ENCODE data around the gene ZNF620. TPM values are rescaled to one million over a fixed set of nuclear protein-coding genes. Genes with fewer than 3 reads are reported as not detected.

The ZNF620 gene
- total RNA-seq, 1 donor from 2014 or later = 18.6 TPM

- H3K9me3 Mint-ChIP-seq (ENCODE audit: unreplicated experiment) = no peaks in the 10 kb centered on the region
- H3K36me3 Mint-ChIP-seq (ENCODE audit: unreplicated experiment) = no peaks in the 10 kb centered on the region
- H3K4me3 Mint-ChIP-seq (ENCODE audit: unreplicated experiment) = no peak overlapping the region
- TF ChIP-seq CTCF (IDR thresholded peaks at IDR 0.05; ENCODE audit: partially characterized antibody, unreplicated experiment) = no peak
- H3K27me3 Mint-ChIP-seq (ENCODE audit: unreplicated experiment) = no peaks in the 10 kb centered on the region
- H3K4me1 Mint-ChIP-seq (ENCODE audit: low read depth, unreplicated experiment) = peaks cover 4% of the 10 kb centered on the region
- DNase-seq = no peak
- peak overlapping the region; percentile 3 for H3K27ac Mint-ChIP-seq (ENCODE audit: unreplicated experiment)
Measured at GRCh38 chr3:40465456-40465855, 40.4 kb upstream of the ZNF620 start.

DNA sequence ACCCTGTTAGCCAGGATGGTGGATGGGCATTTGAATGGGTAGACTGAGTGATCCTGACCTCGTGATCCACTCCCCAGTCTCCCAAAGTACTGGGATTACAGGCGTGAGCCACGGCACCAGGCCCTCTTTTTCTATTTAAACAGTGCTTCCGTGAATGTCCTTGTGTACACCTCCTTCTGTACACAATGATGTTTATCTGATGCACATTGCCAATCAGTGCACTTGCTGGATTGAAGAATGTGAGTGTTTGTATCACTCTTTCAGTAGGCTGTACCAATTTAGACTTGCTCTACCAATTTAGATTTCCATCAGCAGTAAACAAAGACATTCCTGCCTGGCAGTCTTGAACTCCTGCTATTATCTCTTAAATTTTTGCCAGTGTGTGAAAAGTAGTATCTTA is 37.8 kb upstream of the ZNF620 start:
- DNase-seq = no peak
- no peak for TF ChIP-seq CTCF (IDR thresholded peaks at IDR 0.05; ENCODE audit: partially characterized antibody, unreplicated experiment)
- no peaks in the 10 kb centered on the region for H3K9me3 Mint-ChIP-seq (ENCODE audit: unreplicated experiment)
- no peaks in the 10 kb centered on the region for H3K36me3 Mint-ChIP-seq (ENCODE audit: unreplicated experiment)
- H3K4me3 Mint-ChIP-seq (ENCODE audit: unreplicated experiment) = no peak overlapping the region
- H3K27ac Mint-ChIP-seq (ENCODE audit: unreplicated experiment) = no peak overlapping the region
- H3K4me1 Mint-ChIP-seq (ENCODE audit: low read depth, unreplicated experiment) = peaks cover 4% of the 10 kb centered on the region
- H3K27me3 Mint-ChIP-seq (ENCODE audit: unreplicated experiment) = no peaks in the 10 kb centered on the region

- no peak for TF ChIP-seq CTCF (IDR thresholded peaks at IDR 0.05; ENCODE audit: partially characterized antibody, unreplicated experiment)
- Mint-ChIP-seq H3K27me3 (ENCODE audit: unreplicated experiment) (no peaks in the 10 kb centered on the region), H3K27ac (ENCODE audit: unreplicated experiment) (no peak overlapping the region), H3K4me3 (ENCODE audit: unreplicated experiment) (no peak overlapping the region), H3K36me3 (ENCODE audit: unreplicated experiment) (no peaks in the 10 kb centered on the region), H3K4me1 (ENCODE audit: low read depth, unreplicated experiment) (no peaks in the 10 kb centered on the region), H3K9me3 (ENCODE audit: unreplicated experiment) (no peaks in the 10 kb centered on the region)
- DNase-seq = no peak
Measured at GRCh38 chr3:40470701-40471100, 35.1 kb upstream of the ZNF620 start.

DNA sequence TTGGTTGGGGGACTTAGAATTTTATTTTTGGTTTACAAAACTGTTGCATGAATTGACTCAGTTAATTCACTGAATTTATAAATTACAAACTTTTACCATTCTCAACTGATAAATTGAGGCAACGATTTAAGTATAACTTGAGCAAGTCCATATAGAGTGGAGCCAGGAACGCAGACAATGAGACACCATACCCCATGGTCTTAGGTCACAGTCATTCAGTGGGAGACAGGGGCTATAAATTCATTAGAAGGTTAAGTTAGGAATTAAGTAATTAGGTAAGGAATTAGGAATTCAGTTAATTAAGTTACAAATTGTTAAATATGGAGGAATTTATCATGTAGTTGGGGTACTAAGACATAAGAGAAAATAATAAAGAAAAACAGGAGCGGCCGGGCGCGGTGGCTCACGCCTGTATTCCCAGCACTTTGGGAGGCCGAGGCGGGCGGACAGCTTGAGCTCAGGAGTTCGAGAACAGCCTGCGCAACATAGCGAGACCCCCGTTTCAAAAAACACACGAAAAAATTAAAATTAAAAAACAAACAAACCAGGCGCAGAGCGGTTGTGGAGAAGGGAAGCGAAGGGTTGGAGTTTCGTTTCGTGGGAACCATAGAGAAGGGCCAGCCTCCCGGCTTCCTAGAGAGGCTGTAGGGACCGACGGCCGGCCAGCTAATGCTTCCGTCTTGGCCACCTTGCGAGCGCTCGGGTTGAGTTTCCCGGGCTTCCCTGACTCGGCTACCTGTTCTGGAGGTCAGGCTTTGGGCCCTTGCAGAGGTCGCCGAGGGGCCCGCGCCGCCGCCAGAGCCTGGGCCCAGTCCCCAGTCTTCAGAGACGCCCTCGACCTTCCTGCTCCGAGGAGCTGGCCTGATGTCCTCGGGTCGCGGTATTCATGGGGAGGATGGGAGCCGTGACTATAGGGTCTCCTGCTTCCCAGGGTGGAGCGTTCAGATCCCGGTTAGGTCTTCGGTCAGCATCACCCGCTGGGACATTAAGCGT is 29.1 kb upstream of the ZNF620 start, which contains the start of gene ZNF619:
Gene ZNF619, plus strand, starts transcription at position 645 of the 993 bp plus-strand sequence. CDS start 858 bp downstream, outside the sequence.
- Mint-ChIP-seq H3K4me3 (ENCODE audit: unreplicated experiment) (peak within 1 kb of the TSS; percentile 93), H3K27ac (ENCODE audit: unreplicated experiment) (peak within 1 kb of the TSS; percentile 80), H3K27me3 (ENCODE audit: unreplicated experiment) (peaks cover 2% of the 10 kb centered on the region), H3K36me3 (ENCODE audit: unreplicated experiment) (no peaks in the 10 kb centered on the region), H3K9me3 (ENCODE audit: unreplicated experiment) (peaks cover 4% of the 10 kb centered on the region), H3K4me1 (ENCODE audit: low read depth, unreplicated experiment) (peaks cover 4% of the 10 kb centered on the region)
- DNase-seq = peak; percentile 74
- no peak for TF ChIP-seq CTCF (IDR thresholded peaks at IDR 0.05; ENCODE audit: partially characterized antibody, unreplicated experiment)

GRCh38 chr3:40477666-40478065 is 28.2 kb upstream of the ZNF620 start:
- no peaks in the 10 kb centered on the region for H3K36me3 Mint-ChIP-seq (ENCODE audit: unreplicated experiment)
- TF ChIP-seq CTCF (IDR thresholded peaks at IDR 0.05; ENCODE audit: partially characterized antibody, unreplicated experiment) = no peak
- H3K27me3 Mint-ChIP-seq (ENCODE audit: unreplicated experiment) = peaks cover 2% of the 10 kb centered on the region
- peaks cover 4% of the 10 kb centered on the region for H3K4me1 Mint-ChIP-seq (ENCODE audit: low read depth, unreplicated experiment)
- peaks cover 4% of the 10 kb centered on the region for H3K9me3 Mint-ChIP-seq (ENCODE audit: unreplicated experiment)
- DNase-seq = no peak
- no peak overlapping the region for H3K27ac Mint-ChIP-seq (ENCODE audit: unreplicated experiment)
- peak overlapping the region; percentile 93 for H3K4me3 Mint-ChIP-seq (ENCODE audit: unreplicated experiment)
